ENCODE measurements around the gene GTF3C2. TPM values are rescaled to one million over a fixed set of nuclear protein-coding genes. Genes with fewer than 3 reads are reported as not detected.

GTF3C2 gene
- total RNA-seq, 1 experiment from 2014 or later, result 109 TPM

GRCh38 chr2:27373567-27373966, 17.0 kb upstream of the GTF3C2 start:
- WGBS (ENCODE audit: extremely low coverage, insufficient read length, low lambda C conversion rate), result no CpG with 5 or more reads among the region's 5 CpGs
- Mint-ChIP-seq H3K27me3 (ENCODE audit: low read depth) (no peaks in the 10 kb centered on the region), H3K27ac (peak overlapping the region in 1 of 3 experiments; percentile 64; a peak in 1 of 7 replicates), H3K9me3 (peaks cover 0 to 3% of the 10 kb centered on the region in 2 experiments; a peak in 1 of 5 replicates), H3K36me3 (ENCODE audit: insufficient read depth in 1 of 3, low read depth in 3 of 3) (peaks cover 41 to 70% (median 68%) of the 10 kb centered on the region in 3 experiments; a peak in 6 of 7 replicates), H3K4me3 (peak overlapping the region in 1 of 2 experiments; percentile 55; a peak in 1 of 5 replicates), H3K4me1 (peaks cover 16 to 21% of the 10 kb centered on the region in 2 experiments)
- DNase-seq, result no peak
- Histone ChIP-seq H4K5ac (ENCODE audit: insufficient read length, low read depth, low read length) (no peak overlapping the region), H2BK20ac (ENCODE audit: low read depth, low read length, poor library complexity, severe bottlenecking) (no peak overlapping the region), H2AK5ac (ENCODE audit: insufficient read length, low read length) (no peak overlapping the region), H4K91ac (ENCODE audit: insufficient read length, low read depth, low read length) (no peak overlapping the region), H3K23me2 (ENCODE audit: insufficient read length, low read depth, low read length, poor library complexity, severe bottlenecking) (peaks cover 12% of the 10 kb centered on the region), H3K79me2 (ENCODE audit: insufficient read depth, low read length) (peaks cover 5% of the 10 kb centered on the region; the same call in 1 of the 2 replicates), H3T11ph (ENCODE audit: low read length) (no peak overlapping the region), H3K4me2 (ENCODE audit: insufficient read depth, insufficient read length, low read length) (no peak overlapping the region), H4K8ac (replicated peaks; ENCODE audit: insufficient read length, low read depth, low read length) (no peak overlapping the region), H3K27ac (ENCODE audit: insufficient read length, low read depth, low read length) (no peak overlapping the region), H3K9me3 (ENCODE audit: control insufficient read depth, low read depth, low read length) (no peaks in the 10 kb centered on the region), H3K14ac (ENCODE audit: insufficient read depth, low read length) (no peak overlapping the region), H3K79me1 (ENCODE audit: insufficient read depth, low read depth, low read length, poor library complexity, severe bottlenecking) (peaks cover 3% of the 10 kb centered on the region), H4K20me1 (ENCODE audit: control insufficient read depth, insufficient read depth, insufficient read length) (no peaks in the 10 kb centered on the region), H3K4me1 (ENCODE audit: insufficient read depth, low read length) (peaks cover 3% of the 10 kb centered on the region; the same call in 1 of the 2 replicates), H3K9ac (ENCODE audit: extremely low read depth, insufficient read length, low read length) (no peak overlapping the region), H2AFZ (ENCODE audit: low read length) (no peak overlapping the region), H3K23ac (ENCODE audit: insufficient read length, low read depth, low read length) (no peak overlapping the region), H2BK15ac (ENCODE audit: low read depth, low read length) (no peak overlapping the region), H3K27me3 (ENCODE audit: insufficient read depth, low read length) (no peaks in the 10 kb centered on the region), H3K4ac (ENCODE audit: low read depth, low read length) (no peak overlapping the region), H2BK120ac (ENCODE audit: low read depth, low read length, poor library complexity, severe bottlenecking) (no peak overlapping the region), H3K56ac (ENCODE audit: insufficient read length, low read depth, low read length) (no peak overlapping the region), H2BK12ac (ENCODE audit: insufficient read length, low read depth, low read length) (no peak overlapping the region), H3K18ac (ENCODE audit: insufficient read length, low read depth, low read length) (no peak overlapping the region), H2BK5ac (ENCODE audit: insufficient read length, low read length) (no peak overlapping the region)
- TF ChIP-seq CTCF (conservative IDR thresholded peaks at IDR 0.05), result no peak
